Kidney (tissue), 14 donors: ENCODE data around the gene EGR2. TPM values are rescaled to one million over a fixed set of nuclear protein-coding genes. Genes with fewer than 3 reads are reported as not detected.

Source experiments
- DNase-seq, 5 donors: peaks; one replicate each; pipeline ENCODE4 v3.0.0-alpha.2; 2013 to 2020
- FAIRE-seq: peaks from 2 replicates; lab custom pipeline; 2012; peaks lifted over from hg19 to GRCh38; lab: Jason Lieb, UNC
- H3K27ac ChIP-seq, 2 donors: one replicate each; pipeline ENCODE4 v1.7.0; 2013; ENCODE audit warnings: low read depth in 2 of 2, low read length in 2 of 2, inconsistent platforms in 1 of 2
- H3K27me3 ChIP-seq: one replicate; pipeline ENCODE4 v1.7.1; 2013; ENCODE audit warnings: low read length, inconsistent platforms; ENCODE audit not compliant: control insufficient read depth, insufficient read depth
- H3K36me3 ChIP-seq, 3 donors: one replicate each; pipeline versions ENCODE4 v1.7.0 to v1.7.1; 2013; ENCODE audit warnings: low read length in 3 of 3, control low read depth in 1 of 3, inconsistent platforms in 1 of 3; ENCODE audit not compliant: insufficient read depth in 3 of 3, control insufficient read depth in 2 of 3
- H3K4me1 ChIP-seq, 3 donors: one replicate each; pipeline versions ENCODE4 v1.7.0 to v1.7.1; 2013; ENCODE audit warnings: low read length in 3 of 3, inconsistent platforms in 1 of 3, low read depth in 1 of 3; ENCODE audit not compliant: control insufficient read depth in 2 of 3, insufficient read depth in 2 of 3
- H3K4me3 ChIP-seq, 3 donors: one replicate each; pipeline versions ENCODE4 v1.7.0 to v1.8.1; 2013; ENCODE audit warnings: low read length in 3 of 3, control low read depth in 1 of 3, inconsistent platforms in 1 of 3
- H3K9ac ChIP-seq, 3 donors: one replicate each; pipeline versions ENCODE4 v1.7.0 to v1.7.1; 2013; ENCODE audit warnings: low read length in 3 of 3, control low read depth in 1 of 3, inconsistent platforms in 1 of 3
- H3K9me3 ChIP-seq, 3 donors: one replicate each; pipeline versions ENCODE4 v1.7.0 to v1.7.1; 2013; ENCODE audit warnings: low read length in 3 of 3, control low read depth in 1 of 3, inconsistent platforms in 1 of 3; ENCODE audit not compliant: control insufficient read depth in 2 of 3, insufficient read depth in 1 of 3
- intact Hi-C: fragments of 100-400 bp; cut with DNase I; formaldehyde crosslinking; loops from one replicate; pipeline ENCODE4 v1.11.1; 2022
- polyA plus RNA-seq: library from polyadenylated mRNA; stranded (reverse); fragments of 350-450 nt; fragmentation: Illumina TruSeq; extraction: RNeasy Lipid Tissue Mini Kit (QIAGEN cat#74804); gene quantifications from one replicate; pipeline ENCODE4 v1.2.3, GENCODE V29; 2014; ENCODE audit warnings: low read depth, low replicate concordance; ENCODE audit not compliant: insufficient read depth
- total RNA-seq: library from RNA; stranded (reverse); fragmentation: NEBNext Ultra II Directional; extraction: Animal tissue kit (Norgen Biotek cat#: 25700); gene quantifications from one replicate; pipeline ENCODE4 v1.2.1, GENCODE V29; 2021
- TF ChIP-seq, protein P1 (sequence below): IDR thresholded peaks from 3 replicates; pipeline ENCODE4 v1.5.1; 2012; ENCODE audit warnings: mild to moderate bottlenecking, moderate library complexity, borderline replicate concordance; ENCODE audit not compliant: insufficient read depth; ENCODE audit errors: extremely low read depth
- donor health status: control.
- donor health status: control.
- donor health status: control.
- donor health status: control.
- donor health status: control.
- donor health status: DM: yes; HTN: yes; CAD: no.
- donor health status: Normal renal cell carcinoma (clear cell type).

EGR2 gene
- total and polyA plus RNA-seq, 2 donors from 2014 or later: 0.30 to 1.6 TPM

DNA sequence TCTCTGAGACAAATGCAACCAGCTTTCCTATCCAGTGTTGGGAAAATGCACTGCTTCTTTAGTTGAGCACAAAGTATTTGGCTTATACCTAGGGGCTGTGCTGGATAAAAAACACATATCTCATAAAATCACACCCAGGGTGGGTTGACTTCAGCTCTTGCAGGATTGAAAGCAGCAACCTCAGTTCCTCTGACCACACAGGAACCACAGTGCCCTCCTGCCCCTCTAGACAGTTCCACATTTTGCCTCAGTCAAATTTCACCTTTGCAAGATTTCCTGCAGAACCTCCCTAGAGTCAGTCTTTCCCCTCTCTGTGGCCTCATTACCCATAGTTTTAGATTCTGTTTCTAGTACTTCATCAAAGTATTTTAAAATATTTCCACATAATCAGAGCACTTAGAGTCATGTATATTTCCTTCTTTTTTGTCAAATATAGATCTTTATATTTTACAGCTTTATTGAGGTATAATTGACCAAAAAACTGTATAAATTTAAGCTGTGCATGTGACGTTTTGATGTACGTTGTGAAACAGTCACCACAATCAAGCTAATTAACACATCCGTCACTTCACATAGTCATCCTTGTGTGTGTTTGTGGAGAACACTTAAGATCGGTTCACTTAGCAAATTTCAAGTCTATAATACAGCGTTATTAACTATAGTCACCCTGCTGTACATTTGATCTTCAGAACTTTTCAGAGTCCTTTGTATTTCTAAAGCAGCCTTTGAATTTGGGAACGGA is 37.0 kb upstream of the EGR2 start:
- TF ChIP-seq, protein P1, sequence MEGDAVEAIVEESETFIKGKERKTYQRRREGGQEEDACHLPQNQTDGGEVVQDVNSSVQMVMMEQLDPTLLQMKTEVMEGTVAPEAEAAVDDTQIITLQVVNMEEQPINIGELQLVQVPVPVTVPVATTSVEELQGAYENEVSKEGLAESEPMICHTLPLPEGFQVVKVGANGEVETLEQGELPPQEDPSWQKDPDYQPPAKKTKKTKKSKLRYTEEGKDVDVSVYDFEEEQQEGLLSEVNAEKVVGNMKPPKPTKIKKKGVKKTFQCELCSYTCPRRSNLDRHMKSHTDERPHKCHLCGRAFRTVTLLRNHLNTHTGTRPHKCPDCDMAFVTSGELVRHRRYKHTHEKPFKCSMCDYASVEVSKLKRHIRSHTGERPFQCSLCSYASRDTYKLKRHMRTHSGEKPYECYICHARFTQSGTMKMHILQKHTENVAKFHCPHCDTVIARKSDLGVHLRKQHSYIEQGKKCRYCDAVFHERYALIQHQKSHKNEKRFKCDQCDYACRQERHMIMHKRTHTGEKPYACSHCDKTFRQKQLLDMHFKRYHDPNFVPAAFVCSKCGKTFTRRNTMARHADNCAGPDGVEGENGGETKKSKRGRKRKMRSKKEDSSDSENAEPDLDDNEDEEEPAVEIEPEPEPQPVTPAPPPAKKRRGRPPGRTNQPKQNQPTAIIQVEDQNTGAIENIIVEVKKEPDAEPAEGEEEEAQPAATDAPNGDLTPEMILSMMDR: no peak
- Histone ChIP-seq H3K4me3 (no peak overlapping the region), H3K4me1 (no peaks in the 10 kb centered on the region), H3K27ac (no peak overlapping the region), H3K9ac (no peak overlapping the region), H3K27me3 (no peaks in the 10 kb centered on the region), H3K36me3 (no peaks in the 10 kb centered on the region), H3K9me3 (peaks cover 0 to 6% (median 0%) of the 10 kb centered on the region in 3 donors)
- intact Hi-C loops: no loop called here
- DNase-seq: no peak
- no peak for FAIRE-seq

DNA sequence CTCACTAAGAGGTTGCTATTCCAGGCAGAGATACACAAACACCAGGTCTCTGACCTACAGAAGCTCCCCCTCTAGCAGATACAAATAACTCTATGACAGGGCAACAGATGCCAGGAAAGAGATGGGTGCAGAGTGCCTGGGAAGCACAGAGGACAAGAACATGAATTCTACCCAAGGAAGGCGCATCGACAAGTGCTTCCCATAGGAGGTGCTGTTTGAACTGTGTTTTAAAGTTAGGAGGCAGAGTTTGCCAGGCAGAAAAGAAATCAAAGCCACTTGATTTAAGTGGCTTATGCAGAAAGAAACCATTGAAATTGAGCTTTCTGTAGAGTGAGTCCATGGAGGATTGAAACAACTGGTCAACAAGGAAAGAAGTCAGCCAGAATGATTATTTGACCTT is 35.3 kb upstream of the EGR2 start:
- no peak overlapping the region for H3K27ac ChIP-seq
- no peak overlapping the region for H3K9ac ChIP-seq
- TF ChIP-seq, protein P1: no peak
- H3K9me3 ChIP-seq: peaks cover 0 to 20% (median 4%) of the 10 kb centered on the region in 3 donors
- H3K4me3 ChIP-seq: no peak overlapping the region
- no peak for FAIRE-seq
- H3K27me3 ChIP-seq: no peaks in the 10 kb centered on the region
- no peaks in the 10 kb centered on the region for H3K36me3 ChIP-seq
- no peak for DNase-seq
- H3K4me1 ChIP-seq: no peaks in the 10 kb centered on the region
- intact Hi-C loops: no loop called here

DNA sequence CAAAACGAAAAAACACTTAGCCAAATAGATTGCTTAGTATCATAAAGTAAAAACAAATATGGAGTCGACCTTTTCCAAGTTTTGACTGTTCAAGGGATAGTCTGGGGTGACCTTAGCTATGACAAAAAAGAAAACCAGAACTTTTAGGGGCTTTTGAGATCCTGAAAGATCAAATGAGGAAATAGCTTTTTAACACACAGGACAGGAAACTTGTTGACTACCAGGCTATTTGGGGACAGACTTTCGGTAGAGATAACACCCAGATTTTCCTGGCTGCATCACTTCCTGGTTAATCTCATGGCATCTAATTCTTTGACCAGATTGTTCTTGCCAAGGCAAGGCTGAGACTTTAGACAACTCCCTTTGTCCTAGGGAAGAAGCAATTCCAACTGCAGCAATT is 34.5 kb upstream of the EGR2 start:
- Histone ChIP-seq H3K9me3 (peaks cover 0 to 20% (median 4%) of the 10 kb centered on the region in 3 donors), H3K4me1 (no peaks in the 10 kb centered on the region), H3K36me3 (no peaks in the 10 kb centered on the region), H3K27ac (no peak overlapping the region), H3K9ac (no peak overlapping the region), H3K4me3 (no peak overlapping the region), H3K27me3 (no peaks in the 10 kb centered on the region)
- TF ChIP-seq, protein P1: no peak
- FAIRE-seq (no peak), DNase-seq (no peak)
- intact Hi-C loops: no loop called here
